GM12878 (cell line): Measurements from ENCODE around the gene GAS2L2. TPM values are rescaled to one million over a fixed set of nuclear protein-coding genes. Genes with fewer than 3 reads are reported as not detected.

Source experiments
- ATAC-seq: fragments of 200-7000 bp; cut with Tn5 transposase; 3 replicates; pipeline ENCODE4 v1.9.1; 2020; ENCODE audit warnings: mild to moderate bottlenecking, moderate library complexity
- BruUV-seq: library from RNA; stranded (reverse); fragments of 400-500 nt; replicated peaks from 2 replicates; lab custom pipeline; 2021; lab: Mats Ljungman, UMichigan
- CTCF ChIA-PET: fragments of 300-600 bp; sonication (Branson Sonifier 250); formaldehyde crosslinking; extraction: SDS; loops from one replicate; lab custom pipeline; 2021; ENCODE audit warnings: inconsistent platforms; lab: Yijun Ruan, JAX
- POLR2A ChIA-PET: fragments of 350-600 bp; formaldehyde crosslinking; extraction: SDS; loops from one replicate; lab custom pipeline; 2021; ENCODE audit warnings: inconsistent platforms; lab: Charles Lee
- RAD21 ChIA-PET: fragments of 300-600 bp; sonication (Branson Sonifier 250); formaldehyde crosslinking; loops from one replicate; lab custom pipeline; 2023; ENCODE audit warnings: antibody characterized with exemption; ENCODE audit not compliant: unreplicated experiment; lab: Charles Lee
- SMC1A ChIA-PET: fragments of 300-600 bp; sonication (Branson Sonifier 250); formaldehyde crosslinking; loops from one replicate; lab custom pipeline; 2023; ENCODE audit not compliant: unreplicated experiment, uncharacterized antibody; lab: Charles Lee
- DNase-seq: peaks from one replicate; pipeline ENCODE4 v3.0.0-alpha.2; 2011; ENCODE audit warnings: low read depth, low spot score
- FAIRE-seq: peaks from 3 replicates; lab custom pipeline; 2011; peaks lifted over from hg19 to GRCh38; lab: Jason Lieb, UNC
- H2AFZ ChIP-seq: 2 replicates; pipeline ENCODE4 v1.6.0; 2011; ENCODE audit warnings: low read depth, low read length, control low read depth; ENCODE audit not compliant: control insufficient read depth
- H3K27ac ChIP-seq: 2 replicates; pipeline ENCODE4 v1.5.1; 2011; ENCODE audit warnings: control low read depth; ENCODE audit not compliant: control insufficient read depth, insufficient read depth
- H3K27me3 ChIP-seq, 2 experiments: replicated peaks in 1 of 2; 2 replicates each; pipeline versions ENCODE4 v1.6.0 to v1.6.1; 2011; ENCODE audit warnings: low read length in 1 of 2; ENCODE audit not compliant: control insufficient read depth in 2 of 2, insufficient read depth in 2 of 2
- H3K36me3 ChIP-seq, 2 experiments: 2 replicates each; pipeline ENCODE4 v1.5.1; 2011; ENCODE audit warnings: low read length in 1 of 2; ENCODE audit not compliant: control insufficient read depth in 2 of 2, insufficient read depth in 2 of 2
- H3K4me1 ChIP-seq: 2 replicates; pipeline ENCODE4 v1.6.1; 2011; ENCODE audit warnings: mild to moderate bottlenecking, low read length, moderate library complexity, mixed read lengths; ENCODE audit not compliant: control insufficient read depth, insufficient read depth
- H3K4me2 ChIP-seq: 2 replicates; pipeline ENCODE4 v1.6.0; 2011; ENCODE audit warnings: control low read depth; ENCODE audit not compliant: control insufficient read depth, insufficient read depth
- H3K4me3 ChIP-seq: fragments of 200-600 bp; sonication (generic); 2 replicates; pipeline ENCODE4 v1.5.1; 2016
- H3K79me2 ChIP-seq: 2 replicates; pipeline ENCODE4 v1.6.0; 2011; ENCODE audit warnings: low read length; ENCODE audit not compliant: control insufficient read depth, insufficient read depth
- H3K9ac ChIP-seq: 2 replicates; pipeline ENCODE4 v1.8.0; 2011; ENCODE audit warnings: low read length, control low read depth, mixed read lengths; ENCODE audit not compliant: control insufficient read depth, insufficient read depth
- H3K9me3 ChIP-seq: replicated peaks from 3 replicates; pipeline ENCODE4 v1.5.1; 2011; ENCODE audit warnings: mild to moderate bottlenecking, low read length; ENCODE audit not compliant: control insufficient read depth, insufficient read depth
- H4K20me1 ChIP-seq: 2 replicates; pipeline ENCODE4 v1.6.0; 2011; ENCODE audit not compliant: control insufficient read depth, insufficient read depth
- ATF2 ChIP-seq: IDR thresholded peaks from 2 replicates; pipeline ENCODE4 v1.6.1; 2012; ENCODE audit warnings: low read length, inconsistent platforms
- ELK1 ChIP-seq: IDR thresholded peaks from 2 replicates; pipeline ENCODE4 v1.6.1; 2012; ENCODE audit warnings: low read depth, low read length, improper control_type of control experiment
- FOXK2 ChIP-seq: fragments of 450-650 bp; IDR thresholded peaks from 2 replicates; pipeline ENCODE4 v1.6.1; 2017; ENCODE audit warnings: mild to moderate bottlenecking, moderate library complexity
- GABPA ChIP-seq: IDR thresholded peaks from 2 replicates; pipeline ENCODE4 v1.6.1; 2014; ENCODE audit warnings: antibody characterized with exemption, low read depth, mild to moderate bottlenecking, inconsistent platforms
- HCFC1 ChIP-seq: fragments of 150-350 bp; IDR thresholded peaks from 2 replicates; pipeline ENCODE4 v1.6.1; 2014; ENCODE audit warnings: low read length
- HDAC6 ChIP-seq: fragments of 200-600 bp; sonication (generic); IDR thresholded peaks from one replicate; pipeline ENCODE4 v1.8.0; 2017; ENCODE audit warnings: antibody characterized with exemption; ENCODE audit not compliant: unreplicated experiment
- KAT2A ChIP-seq: conservative IDR thresholded peaks from 2 replicates; pipeline ENCODE4 v1.6.1; 2011; ENCODE audit warnings: low read depth, low read length; ENCODE audit not compliant: control insufficient read depth
- LARP7 ChIP-seq: fragments of 450-650 bp; IDR thresholded peaks from 2 replicates; pipeline ENCODE4 v1.6.1; 2017; ENCODE audit warnings: mild to moderate bottlenecking
- POLR2AphosphoS5 ChIP-seq: IDR thresholded peaks from 2 replicates; pipeline ENCODE4 v1.6.1; 2011; ENCODE audit warnings: mild to moderate bottlenecking, low read length, inconsistent platforms
- SMAD5 ChIP-seq: IDR thresholded peaks from 2 replicates; pipeline ENCODE4 v1.6.1; 2016; ENCODE audit warnings: antibody characterized with exemption, low read depth
- SMARCA5 ChIP-seq: fragments of 450-650 bp; IDR thresholded peaks from 2 replicates; pipeline ENCODE4 v1.6.1; 2017; ENCODE audit warnings: mild to moderate bottlenecking
- YBX1 ChIP-seq: fragments of 450-650 bp; IDR thresholded peaks from 2 replicates; pipeline ENCODE4 v1.6.1; 2016; ENCODE audit warnings: antibody characterized with exemption
- in situ Hi-C: fragments of 300-500 bp; cut with MboI; formaldehyde crosslinking; loops from 9 replicates; pipeline ENCODE4 v1.14.3; 2018; ENCODE audit warnings: mixed read lengths
- intact Hi-C: fragments of 100-400 bp; cut with micrococcal nuclease; formaldehyde crosslinking; loops from one replicate; pipeline ENCODE4 v1.14.2; 2022; ENCODE audit not compliant: unreplicated experiment
- polyA plus RNA-seq, 11 experiments: library from polyadenylated mRNA; depleted of rRNA in 4 of 11; unstranded in 6 of 11; stranded (reverse) in 5 of 11; fragments of >200 nt; fragmentation: Nextera tagmentation in 4 of 11; fragmentation: Illumina TruSeq in 1 of 11; extraction: Ambion mirVana in 4 of 11; extraction: Trizol in 1 of 11; gene quantifications; 1 replicate in 1 of 11; 2 replicates in 10 of 11; pipeline versions ENCODE4 v1.2.1 to v1.2.3, GENCODE V29; 2011 to 2016; ENCODE audit warnings: inconsistent platforms in 2 of 11, missing spikeins in 2 of 11, low read depth in 1 of 11
- total RNA-seq, 4 experiments: library from RNA; depleted of rRNA in 3 of 4; stranded (reverse); fragments of >200 nt in 3 of 4; fragmentation: Illumina TruSeq in 1 of 4; extraction: Trizol in 1 of 4; gene quantifications; 2 replicates each; pipeline versions ENCODE4 v1.2.1 to v1.2.3, GENCODE V29; 2013 to 2021

GAS2L2 gene
- total and polyA plus RNA-seq, 10 of the 15 experiments (the other 5 are each of a cell fraction or from before 2014, with no cell fraction given): 0.01 TPM; not detected in 9

- FAIRE-seq (no peak), DNase-seq (no peak), ATAC-seq (no peak)
- no peak for TF ChIP-seq SMARCA5
- no peak for TF ChIP-seq POLR2AphosphoS5
- TF ChIP-seq ATF2: no peak
- no peak for TF ChIP-seq HCFC1
- no peak for TF ChIP-seq YBX1
- TF ChIP-seq SMAD5: no peak
- no peak for TF ChIP-seq FOXK2
- TF ChIP-seq LARP7: no peak
- TF ChIP-seq KAT2A: no peak
- TF ChIP-seq GABPA: no peak
- no peak for TF ChIP-seq ELK1
- no peak for TF ChIP-seq HDAC6
- H2AFZ ChIP-seq: no peak overlapping the region
- ChIA-PET SMC1A (interaction anchor here (1.0 kb wide), 1 partner anchor 102 kb away, joined by 3 read pairs; no protein-coding TSS in a partner anchor), RAD21 (no interaction called here), POLR2A (no interaction called here), CTCF (interaction anchor here (0.7 kb wide), 1 partner anchor 102 kb away, joined by 3 read pairs; no protein-coding TSS in a partner anchor)
- H4K20me1 ChIP-seq: no peaks in the 10 kb centered on the region
- H3K27me3 ChIP-seq: no peaks in the 10 kb centered on the region
- intact Hi-C loops: no loop called here
- H3K27ac ChIP-seq: no peak overlapping the region
- H3K79me2 ChIP-seq: no peaks in the 10 kb centered on the region
- H3K9ac ChIP-seq: no peak overlapping the region
- peaks cover 3 to 39% of the 10 kb centered on the region in 2 experiments for H3K36me3 ChIP-seq
- no peak overlapping the region for H3K4me2 ChIP-seq
- in situ Hi-C loops: no loop called here
- H3K4me1 ChIP-seq: no peaks in the 10 kb centered on the region
- no TSS peak for BruUV-seq
- H3K9me3 ChIP-seq: no peaks in the 10 kb centered on the region
- no peak overlapping the region for H3K4me3 ChIP-seq
These were observed 37.6 kb downstream of the GAS2L2 start for GRCh38 chr17:35715416-35715815.
